ENCODE measurements around the gene AKR1B15. TPM values are rescaled to one million over a fixed set of nuclear protein-coding genes. Genes with fewer than 3 reads are reported as not detected.

The AKR1B15 gene
- polyA plus RNA-seq, 1 donor (not counting 4 experiments of a cell fraction or from before 2014, with no cell fraction given), result 0.28 TPM

DNA sequence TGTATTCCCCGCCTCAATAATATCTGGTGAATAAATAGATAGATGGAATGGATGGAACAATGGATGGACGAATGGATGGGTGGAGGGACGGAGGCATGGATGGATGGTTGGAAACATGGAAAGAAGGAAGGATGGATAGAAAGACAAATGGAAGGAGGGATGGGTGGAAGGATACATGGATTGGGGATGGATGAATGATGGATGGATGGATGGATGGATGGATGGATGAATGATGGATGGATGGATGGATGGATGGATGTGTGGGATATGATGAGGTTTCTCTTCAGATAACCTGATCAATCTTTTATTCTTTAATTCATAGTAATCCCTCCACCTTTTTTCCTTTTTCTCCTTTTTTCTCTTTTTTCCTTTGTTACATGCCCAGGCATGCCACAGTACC, 3.0 kb upstream of the AKR1B15 start:
- no peaks in the 10 kb centered on the region for H3K36me3 ChIP-seq (ENCODE audit: control insufficient read depth in 2 of 2, extremely low read depth in 1 of 2, insufficient read depth in 2 of 2, low read length in 2 of 2)
- H4K20me1 ChIP-seq (ENCODE audit: control insufficient read depth, extremely low read depth, insufficient read depth, low read length), result no peaks in the 10 kb centered on the region
- TF ChIP-seq, protein P1, sequence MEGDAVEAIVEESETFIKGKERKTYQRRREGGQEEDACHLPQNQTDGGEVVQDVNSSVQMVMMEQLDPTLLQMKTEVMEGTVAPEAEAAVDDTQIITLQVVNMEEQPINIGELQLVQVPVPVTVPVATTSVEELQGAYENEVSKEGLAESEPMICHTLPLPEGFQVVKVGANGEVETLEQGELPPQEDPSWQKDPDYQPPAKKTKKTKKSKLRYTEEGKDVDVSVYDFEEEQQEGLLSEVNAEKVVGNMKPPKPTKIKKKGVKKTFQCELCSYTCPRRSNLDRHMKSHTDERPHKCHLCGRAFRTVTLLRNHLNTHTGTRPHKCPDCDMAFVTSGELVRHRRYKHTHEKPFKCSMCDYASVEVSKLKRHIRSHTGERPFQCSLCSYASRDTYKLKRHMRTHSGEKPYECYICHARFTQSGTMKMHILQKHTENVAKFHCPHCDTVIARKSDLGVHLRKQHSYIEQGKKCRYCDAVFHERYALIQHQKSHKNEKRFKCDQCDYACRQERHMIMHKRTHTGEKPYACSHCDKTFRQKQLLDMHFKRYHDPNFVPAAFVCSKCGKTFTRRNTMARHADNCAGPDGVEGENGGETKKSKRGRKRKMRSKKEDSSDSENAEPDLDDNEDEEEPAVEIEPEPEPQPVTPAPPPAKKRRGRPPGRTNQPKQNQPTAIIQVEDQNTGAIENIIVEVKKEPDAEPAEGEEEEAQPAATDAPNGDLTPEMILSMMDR (optimal IDR thresholded peaks at IDR 0.05 in 1 of 3, IDR thresholded peaks at IDR 0.05 in 1 of 3, conservative IDR thresholded peaks at IDR 0.05 in 1 of 3; ENCODE audit: extremely low read depth in 1 of 3, insufficient read depth in 2 of 3, low read length in 3 of 3), result no peak
- no peak for TF ChIP-seq EZH2 (IDR thresholded peaks at IDR 0.05; ENCODE audit: low read length)
- H3K4me1 ChIP-seq (ENCODE audit: control insufficient read depth, extremely low read depth, insufficient read depth, low read length), result peaks cover 20% of the 10 kb centered on the region
- no peak overlapping the region for H3K9ac ChIP-seq (ENCODE audit: control insufficient read depth, extremely low read depth, insufficient read depth, low read length)
- no peaks in the 10 kb centered on the region for H3K79me2 ChIP-seq (ENCODE audit: control insufficient read depth, insufficient read depth, low read length)
- DNase-seq (ENCODE audit: low read depth, low spot score), result no peak
- H3K27me3 ChIP-seq (ENCODE audit: control insufficient read depth, extremely low read depth, insufficient read depth, low read length), result no peaks in the 10 kb centered on the region
- FAIRE-seq, result no peak
- H3K9me3 ChIP-seq (ENCODE audit: control insufficient read depth, low read depth, low read length), result no peaks in the 10 kb centered on the region
- H2AFZ ChIP-seq (ENCODE audit: control insufficient read depth, low read length), result no peak overlapping the region
- no peak overlapping the region for H3K4me2 ChIP-seq (ENCODE audit: control insufficient read depth, extremely low read depth, insufficient read depth, low read depth, low read length)
- H3K4me3 ChIP-seq (ENCODE audit: control insufficient read depth in 2 of 3, extremely low read depth in 1 of 3, insufficient read depth in 2 of 3, low read depth in 1 of 3, low read length in 3 of 3), result no peak overlapping the region
- no peaks in the 10 kb centered on the region for H3K9me1 ChIP-seq (ENCODE audit: control insufficient read depth, extremely low read depth, insufficient read depth, low read length)
- H3K27ac ChIP-seq (ENCODE audit: control insufficient read depth, insufficient read depth, low read length), result no peak overlapping the region
- dilution Hi-C loops (cut with MboI; ENCODE audit: extremely low pct_ligation_motif_present, low sequenced_read_pairs), result no loop called here

DNA sequence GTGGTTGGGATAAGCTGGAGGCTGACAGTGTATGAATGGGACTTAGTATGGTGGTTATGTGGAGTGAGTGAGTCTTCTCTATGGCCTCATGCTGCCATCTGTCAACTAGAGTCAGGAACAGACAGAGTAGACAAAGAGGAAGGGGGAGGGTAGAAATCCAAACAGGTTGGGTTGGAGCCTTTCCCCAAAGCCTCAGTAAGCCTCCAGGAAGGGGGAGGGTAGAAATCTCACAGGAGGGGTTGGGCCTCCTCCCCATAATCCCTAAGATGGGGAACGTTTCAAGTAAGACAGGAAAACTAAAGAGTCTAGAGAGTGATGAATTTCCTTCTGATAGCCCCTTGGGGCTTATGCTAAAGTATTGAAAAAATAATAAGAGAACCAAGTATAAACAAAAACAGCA, 2.0 kb upstream of the AKR1B15 start:
- FAIRE-seq, result no peak
- Histone ChIP-seq H3K9me1 (ENCODE audit: control insufficient read depth, extremely low read depth, insufficient read depth, low read length) (no peaks in the 10 kb centered on the region), H2AFZ (ENCODE audit: control insufficient read depth, low read length) (no peak overlapping the region), H3K4me3 (ENCODE audit: control insufficient read depth in 2 of 3, extremely low read depth in 1 of 3, insufficient read depth in 2 of 3, low read depth in 1 of 3, low read length in 3 of 3) (no peak overlapping the region), H3K79me2 (ENCODE audit: control insufficient read depth, insufficient read depth, low read length) (no peaks in the 10 kb centered on the region), H3K27me3 (ENCODE audit: control insufficient read depth, extremely low read depth, insufficient read depth, low read length) (no peaks in the 10 kb centered on the region), H3K36me3 (ENCODE audit: control insufficient read depth in 2 of 2, extremely low read depth in 1 of 2, insufficient read depth in 2 of 2, low read length in 2 of 2) (no peaks in the 10 kb centered on the region), H3K4me2 (ENCODE audit: control insufficient read depth, extremely low read depth, insufficient read depth, low read depth, low read length) (peak overlapping the region; percentile 84), H3K4me1 (ENCODE audit: control insufficient read depth, extremely low read depth, insufficient read depth, low read length) (peaks cover 20% of the 10 kb centered on the region), H3K27ac (ENCODE audit: control insufficient read depth, insufficient read depth, low read length) (no peak overlapping the region), H3K9me3 (ENCODE audit: control insufficient read depth, low read depth, low read length) (no peaks in the 10 kb centered on the region), H4K20me1 (ENCODE audit: control insufficient read depth, extremely low read depth, insufficient read depth, low read length) (no peaks in the 10 kb centered on the region), H3K9ac (ENCODE audit: control insufficient read depth, extremely low read depth, insufficient read depth, low read length) (no peak overlapping the region)
- no peak for DNase-seq (ENCODE audit: low read depth, low spot score)
- TF ChIP-seq, protein P1 (optimal IDR thresholded peaks at IDR 0.05 in 1 of 3, IDR thresholded peaks at IDR 0.05 in 1 of 3, conservative IDR thresholded peaks at IDR 0.05 in 1 of 3; ENCODE audit: extremely low read depth in 1 of 3, insufficient read depth in 2 of 3, low read length in 3 of 3), result peak in 1 of 3 experiments; percentile 54
- TF ChIP-seq EZH2 (IDR thresholded peaks at IDR 0.05; ENCODE audit: low read length), result no peak
- dilution Hi-C loops (cut with MboI; ENCODE audit: extremely low pct_ligation_motif_present, low sequenced_read_pairs), result no loop called here

All from keratinocyte (primary cell).